K562 (cell line): Measurements from ENCODE around the gene PIERCE2. TPM values are rescaled to one million over a fixed set of nuclear protein-coding genes. Genes with fewer than 3 reads are reported as not detected.
A peak's percentile ranks its signal among the peaks of the same experiment; 100 is the strongest.

ENCODE experiments used
- KAT2B ChIP-seq: IDR thresholded peaks from one replicate; pipeline ENCODE4 v1.6.1; 2012; ENCODE audit warnings: low read depth, mild to moderate bottlenecking, control low read depth, inconsistent platforms, low read length, moderate library complexity
- MTA2 ChIP-seq: fragments of 450-650 bp; IDR thresholded peaks from 2 replicates; pipeline ENCODE4 v1.6.1; 2016; ENCODE audit warnings: low read depth
- NEUROD1 ChIP-seq: fragments of 150-350 bp; IDR thresholded peaks from 2 replicates; pipeline ENCODE4 v1.6.1; 2014; ENCODE audit warnings: borderline replicate concordance, low read length, low read depth; ENCODE audit not compliant: partially characterized antibody
- SMARCC2 ChIP-seq: fragments of 450-650 bp; IDR thresholded peaks from 2 replicates; pipeline ENCODE4 v1.6.1; 2017; ENCODE audit warnings: antibody characterized with exemption, moderate library complexity, mild to moderate bottlenecking, low read depth
- TAF9B ChIP-seq: fragments of 450-650 bp; IDR thresholded peaks from 2 replicates; pipeline ENCODE4 v1.6.1; 2018; ENCODE audit warnings: mild to moderate bottlenecking; ENCODE audit not compliant: partially characterized antibody
- TGIF2 ChIP-seq: sonication (generic); formaldehyde crosslinking; IDR thresholded peaks from 2 replicates; pipeline ENCODE4 v1.8.1; 2022; ENCODE audit warnings: mild to moderate bottlenecking, missing genetic modification reagents, moderate library complexity
- ZC3H4 ChIP-seq: sonication (generic); formaldehyde crosslinking; IDR thresholded peaks from 2 replicates; pipeline ENCODE4 v1.9.0; 2021; ENCODE audit warnings: missing genetic modification reagents, borderline replicate concordance
- ZNF384 ChIP-seq: IDR thresholded peaks from 2 replicates; pipeline ENCODE4 v1.6.1; 2012; ENCODE audit warnings: low read depth, low read length, improper control_type of control experiment
- ZNF79 ChIP-seq: fragments of 250-450 bp; sonication (Bioruptor Pico); IDR thresholded peaks from 2 replicates; pipeline ENCODE4 v1.4.0; 2020; ENCODE audit warnings: low read depth, mild to moderate bottlenecking, moderate library complexity
- polyA plus RNA-seq, 8 experiments: library from polyadenylated mRNA; depleted of rRNA in 4 of 8; stranded (reverse) in 5 of 8; unstranded in 3 of 8; fragments of >200 nt; fragmentation: Nextera tagmentation in 2 of 8; fragmentation: Illumina TruSeq in 1 of 8; extraction: Ambion mirVana in 2 of 8; extraction: Trizol in 1 of 8; gene quantifications; 2 replicates each; pipeline versions ENCODE4 v1.2.1 to v1.2.3, GENCODE V29; 2011 to 2014; ENCODE audit warnings: inconsistent platforms in 1 of 8, missing spikeins in 1 of 8
- total RNA-seq, 7 experiments: library from RNA; depleted of rRNA in 6 of 7; stranded (reverse); fragments of >200 nt in 6 of 7; fragmentation: Illumina TruSeq in 2 of 7; extraction: Trizol in 2 of 7; gene quantifications; 2 replicates each; pipeline versions ENCODE4 v1.2.1 to v1.2.3, GENCODE V29; 2011 to 2021; ENCODE audit warnings: low replicate concordance in 1 of 7
- TF ChIP-seq, protein P1 (sequence below): fragments of 250-450 bp; sonication (Bioruptor Pico); IDR thresholded peaks from 2 replicates; pipeline ENCODE4 v1.5.0; 2022; ENCODE audit warnings: mild to moderate bottlenecking
- TF ChIP-seq, protein P2 (sequence below): fragments of 200-800 bp; sonication (Bioruptor generic); IDR thresholded peaks from 2 replicates; pipeline ENCODE4 v1.6.1; 2017; ENCODE audit warnings: missing genetic modification characterization, missing compliant biosample characterization
- TF ChIP-seq, protein P3 (sequence below): fragments of 450-650 bp; IDR thresholded peaks from 2 replicates; pipeline ENCODE4 v1.6.1; 2016; ENCODE audit warnings: missing biosample characterization, missing genetic modification characterization
- TF ChIP-seq, protein P4 (sequence below): sonication (generic); formaldehyde crosslinking; IDR thresholded peaks from 2 replicates; pipeline ENCODE4 v1.8.0; 2022; ENCODE audit warnings: mild to moderate bottlenecking, missing genetic modification reagents
- TF ChIP-seq, protein P5 (sequence below): fragments of 450-650 bp; formaldehyde crosslinking; IDR thresholded peaks from 2 replicates; pipeline ENCODE4 v1.4.0; 2020; ENCODE audit warnings: mild to moderate bottlenecking
- TF ChIP-seq, protein P6 (sequence below): fragments of 250-450 bp; sonication (Bioruptor Pico); IDR thresholded peaks from 2 replicates; pipeline ENCODE4 v1.5.0; 2021; ENCODE audit warnings: mild to moderate bottlenecking, borderline replicate concordance
- TF ChIP-seq, protein P7 (sequence below): fragments of 450-650 bp; formaldehyde crosslinking; IDR thresholded peaks from 2 replicates; pipeline ENCODE4 v1.4.0; 2020; ENCODE audit warnings: mild to moderate bottlenecking, moderate library complexity

Gene PIERCE2
- total and polyA plus RNA-seq, 9 of the 15 experiments (the other 6 are each of a cell fraction or from before 2014, with no cell fraction given) = 2.9 to 4.8 (median 4.0) TPM

DNA sequence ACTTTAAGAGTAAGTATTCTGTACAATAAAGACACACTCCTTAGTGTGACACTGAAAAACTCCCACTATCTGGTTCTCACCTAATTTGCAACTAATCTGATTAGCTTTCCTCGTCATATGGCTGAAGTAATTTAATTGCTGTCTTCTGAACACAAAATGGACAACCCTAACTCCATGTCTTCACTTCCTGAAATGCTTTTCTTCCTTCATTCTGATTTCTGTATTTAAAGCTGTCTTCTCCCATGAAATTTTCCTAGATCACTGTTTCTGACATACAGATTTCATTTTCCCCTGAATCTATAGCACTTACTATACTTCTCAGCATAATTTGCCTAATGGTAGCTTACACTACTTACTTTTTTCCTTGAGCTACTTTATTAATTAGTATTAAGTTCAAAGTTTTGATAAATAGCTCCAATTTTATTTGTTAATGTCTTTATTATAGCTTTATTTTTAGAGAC, 6.5 kb upstream of the PIERCE2 start (continued):
- no peak; the same call in 1 of the 2 replicates for TF ChIP-seq ZNF384
- TF ChIP-seq MTA2 = no peak
- TF ChIP-seq, protein P1, sequence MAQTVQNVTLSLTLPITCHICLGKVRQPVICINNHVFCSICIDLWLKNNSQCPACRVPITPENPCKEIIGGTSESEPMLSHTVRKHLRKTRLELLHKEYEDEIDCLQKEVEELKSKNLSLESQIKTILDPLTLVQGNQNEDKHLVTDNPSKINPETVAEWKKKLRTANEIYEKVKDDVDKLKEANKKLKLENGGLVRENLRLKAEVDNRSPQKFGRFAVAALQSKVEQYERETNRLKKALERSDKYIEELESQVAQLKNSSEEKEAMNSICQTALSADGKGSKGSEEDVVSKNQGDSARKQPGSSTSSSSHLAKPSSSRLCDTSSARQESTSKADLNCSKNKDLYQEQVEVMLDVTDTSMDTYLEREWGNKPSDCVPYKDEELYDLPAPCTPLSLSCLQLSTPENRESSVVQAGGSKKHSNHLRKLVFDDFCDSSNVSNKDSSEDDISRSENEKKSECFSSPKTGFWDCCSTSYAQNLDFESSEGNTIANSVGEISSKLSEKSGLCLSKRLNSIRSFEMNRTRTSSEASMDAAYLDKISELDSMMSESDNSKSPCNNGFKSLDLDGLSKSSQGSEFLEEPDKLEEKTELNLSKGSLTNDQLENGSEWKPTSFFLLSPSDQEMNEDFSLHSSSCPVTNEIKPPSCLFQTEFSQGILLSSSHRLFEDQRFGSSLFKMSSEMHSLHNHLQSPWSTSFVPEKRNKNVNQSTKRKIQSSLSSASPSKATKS (CRISPR knock-in tag) = 0 out of 2 replicates have a peak, but pooled peaks have one; percentile 58
- TF ChIP-seq, protein P2, sequence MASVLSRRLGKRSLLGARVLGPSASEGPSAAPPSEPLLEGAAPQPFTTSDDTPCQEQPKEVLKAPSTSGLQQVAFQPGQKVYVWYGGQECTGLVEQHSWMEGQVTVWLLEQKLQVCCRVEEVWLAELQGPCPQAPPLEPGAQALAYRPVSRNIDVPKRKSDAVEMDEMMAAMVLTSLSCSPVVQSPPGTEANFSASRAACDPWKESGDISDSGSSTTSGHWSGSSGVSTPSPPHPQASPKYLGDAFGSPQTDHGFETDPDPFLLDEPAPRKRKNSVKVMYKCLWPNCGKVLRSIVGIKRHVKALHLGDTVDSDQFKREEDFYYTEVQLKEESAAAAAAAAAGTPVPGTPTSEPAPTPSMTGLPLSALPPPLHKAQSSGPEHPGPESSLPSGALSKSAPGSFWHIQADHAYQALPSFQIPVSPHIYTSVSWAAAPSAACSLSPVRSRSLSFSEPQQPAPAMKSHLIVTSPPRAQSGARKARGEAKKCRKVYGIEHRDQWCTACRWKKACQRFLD (CRISPR knock-in tag) = peak; percentile 96
- TF ChIP-seq ZNF79 (CRISPR knock-in tag) = peak; percentile 92
- no peak for TF ChIP-seq TAF9B
- TF ChIP-seq, protein P3, sequence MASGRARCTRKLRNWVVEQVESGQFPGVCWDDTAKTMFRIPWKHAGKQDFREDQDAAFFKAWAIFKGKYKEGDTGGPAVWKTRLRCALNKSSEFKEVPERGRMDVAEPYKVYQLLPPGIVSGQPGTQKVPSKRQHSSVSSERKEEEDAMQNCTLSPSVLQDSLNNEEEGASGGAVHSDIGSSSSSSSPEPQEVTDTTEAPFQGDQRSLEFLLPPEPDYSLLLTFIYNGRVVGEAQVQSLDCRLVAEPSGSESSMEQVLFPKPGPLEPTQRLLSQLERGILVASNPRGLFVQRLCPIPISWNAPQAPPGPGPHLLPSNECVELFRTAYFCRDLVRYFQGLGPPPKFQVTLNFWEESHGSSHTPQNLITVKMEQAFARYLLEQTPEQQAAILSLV = no peak
- TF ChIP-seq, protein P4, sequence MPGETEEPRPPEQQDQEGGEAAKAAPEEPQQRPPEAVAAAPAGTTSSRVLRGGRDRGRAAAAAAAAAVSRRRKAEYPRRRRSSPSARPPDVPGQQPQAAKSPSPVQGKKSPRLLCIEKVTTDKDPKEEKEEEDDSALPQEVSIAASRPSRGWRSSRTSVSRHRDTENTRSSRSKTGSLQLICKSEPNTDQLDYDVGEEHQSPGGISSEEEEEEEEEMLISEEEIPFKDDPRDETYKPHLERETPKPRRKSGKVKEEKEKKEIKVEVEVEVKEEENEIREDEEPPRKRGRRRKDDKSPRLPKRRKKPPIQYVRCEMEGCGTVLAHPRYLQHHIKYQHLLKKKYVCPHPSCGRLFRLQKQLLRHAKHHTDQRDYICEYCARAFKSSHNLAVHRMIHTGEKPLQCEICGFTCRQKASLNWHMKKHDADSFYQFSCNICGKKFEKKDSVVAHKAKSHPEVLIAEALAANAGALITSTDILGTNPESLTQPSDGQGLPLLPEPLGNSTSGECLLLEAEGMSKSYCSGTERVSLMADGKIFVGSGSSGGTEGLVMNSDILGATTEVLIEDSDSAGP (CRISPR knock-in tag) = no peak
- no peak for TF ChIP-seq ZC3H4
- no peak for TF ChIP-seq TGIF2 (CRISPR knock-in tag)
- TF ChIP-seq KAT2B = no peak
- TF ChIP-seq, protein P5, sequence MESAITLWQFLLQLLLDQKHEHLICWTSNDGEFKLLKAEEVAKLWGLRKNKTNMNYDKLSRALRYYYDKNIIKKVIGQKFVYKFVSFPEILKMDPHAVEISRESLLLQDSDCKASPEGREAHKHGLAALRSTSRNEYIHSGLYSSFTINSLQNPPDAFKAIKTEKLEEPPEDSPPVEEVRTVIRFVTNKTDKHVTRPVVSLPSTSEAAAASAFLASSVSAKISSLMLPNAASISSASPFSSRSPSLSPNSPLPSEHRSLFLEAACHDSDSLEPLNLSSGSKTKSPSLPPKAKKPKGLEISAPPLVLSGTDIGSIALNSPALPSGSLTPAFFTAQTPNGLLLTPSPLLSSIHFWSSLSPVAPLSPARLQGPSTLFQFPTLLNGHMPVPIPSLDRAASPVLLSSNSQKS (CRISPR knock-in tag) = 0 out of 2 replicates have a peak, but pooled peaks have one; percentile 80
- no peak for TF ChIP-seq NEUROD1
- TF ChIP-seq, protein P6, sequence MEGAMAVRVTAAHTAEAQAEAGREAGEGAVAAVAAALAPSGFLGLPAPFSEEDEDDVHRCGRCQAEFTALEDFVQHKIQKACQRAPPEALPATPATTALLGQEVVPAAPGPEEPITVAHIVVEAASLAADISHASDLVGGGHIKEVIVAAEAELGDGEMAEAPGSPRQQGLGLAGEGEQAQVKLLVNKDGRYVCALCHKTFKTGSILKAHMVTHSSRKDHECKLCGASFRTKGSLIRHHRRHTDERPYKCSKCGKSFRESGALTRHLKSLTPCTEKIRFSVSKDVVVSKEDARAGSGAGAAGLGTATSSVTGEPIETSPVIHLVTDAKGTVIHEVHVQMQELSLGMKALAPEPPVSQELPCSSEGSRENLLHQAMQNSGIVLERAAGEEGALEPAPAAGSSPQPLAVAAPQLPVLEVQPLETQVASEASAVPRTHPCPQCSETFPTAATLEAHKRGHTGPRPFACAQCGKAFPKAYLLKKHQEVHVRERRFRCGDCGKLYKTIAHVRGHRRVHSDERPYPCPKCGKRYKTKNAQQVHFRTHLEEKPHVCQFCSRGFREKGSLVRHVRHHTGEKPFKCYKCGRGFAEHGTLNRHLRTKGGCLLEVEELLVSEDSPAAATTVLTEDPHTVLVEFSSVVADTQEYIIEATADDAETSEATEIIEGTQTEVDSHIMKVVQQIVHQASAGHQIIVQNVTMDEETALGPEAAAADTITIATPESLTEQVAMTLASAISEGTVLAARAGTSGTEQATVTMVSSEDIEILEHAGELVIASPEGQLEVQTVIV (CRISPR knock-in tag) = peak; percentile 71; the same call in 1 of the 2 replicates
- TF ChIP-seq SMARCC2 = no peak
- TF ChIP-seq, protein P7, sequence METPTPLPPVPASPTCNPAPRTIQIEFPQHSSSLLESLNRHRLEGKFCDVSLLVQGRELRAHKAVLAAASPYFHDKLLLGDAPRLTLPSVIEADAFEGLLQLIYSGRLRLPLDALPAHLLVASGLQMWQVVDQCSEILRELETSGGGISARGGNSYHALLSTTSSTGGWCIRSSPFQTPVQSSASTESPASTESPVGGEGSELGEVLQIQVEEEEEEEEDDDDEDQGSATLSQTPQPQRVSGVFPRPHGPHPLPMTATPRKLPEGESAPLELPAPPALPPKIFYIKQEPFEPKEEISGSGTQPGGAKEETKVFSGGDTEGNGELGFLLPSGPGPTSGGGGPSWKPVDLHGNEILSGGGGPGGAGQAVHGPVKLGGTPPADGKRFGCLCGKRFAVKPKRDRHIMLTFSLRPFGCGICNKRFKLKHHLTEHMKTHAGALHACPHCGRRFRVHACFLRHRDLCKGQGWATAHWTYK = peak; percentile 85
